ENCODE measurements around the gene AFAP1L1. TPM values are rescaled to one million over a fixed set of nuclear protein-coding genes. Genes with fewer than 3 reads are reported as not detected.

The AFAP1L1 gene
- total RNA-seq, 2 experiments from 2014 or later: not detected

GRCh38 chr5:149323621-149324205 is 52.1 kb downstream of the AFAP1L1 start:
- intact Hi-C loops (cut with micrococcal nuclease; ENCODE audit: unreplicated experiment): no loop called here

GRCh38 chr5:149324641-149325040 is 53.0 kb downstream of the AFAP1L1 start:
- ChIA-PET CTCF (ENCODE audit: unreplicated experiment) (interaction anchor here (0.6 kb wide), 1 partner anchor 99 kb away, joined by 3 read pairs; no protein-coding TSS in a partner anchor), POLR2A (interaction anchor here (0.8 to 1.9 kb wide), 3 partner anchors 10 to 28 kb away, joined by 3 to 15 read pairs (median 8); partner anchors contain the start of gene GRPEL2)
- Histone ChIP-seq H4K20me1 (ENCODE audit: insufficient read depth, low read length) (no peaks in the 10 kb centered on the region), H3K36me3 (ENCODE audit: insufficient read depth, low read length) (no peaks in the 10 kb centered on the region), H3K4me2 (ENCODE audit: low read length) (no peak overlapping the region), H3K4me1 (ENCODE audit: insufficient read depth, low read length, poor library complexity, severe bottlenecking) (no peaks in the 10 kb centered on the region), H3K27ac (ENCODE audit: low read depth, low read length, poor library complexity, severe bottlenecking) (no peak overlapping the region), H3K9me3 (ENCODE audit: low read length) (peaks cover 3% of the 10 kb centered on the region; the same call in 1 of the 2 replicates), H3K4me3 (ENCODE audit: low read depth, low read length, poor library complexity, severe bottlenecking) (no peak overlapping the region), H3K79me2 (ENCODE audit: insufficient read depth, low read depth, low read length) (no peaks in the 10 kb centered on the region), H3K9me2 (ENCODE audit: insufficient read depth, low read length) (no peaks in the 10 kb centered on the region), H2AFZ (ENCODE audit: low read length) (no peak overlapping the region)
- no peak for TF ChIP-seq EZH2phosphoT487 (IDR thresholded peaks at IDR 0.05; ENCODE audit: borderline replicate concordance, low read depth, low read length)
- TF ChIP-seq CTCF (conservative IDR thresholded peaks at IDR 0.05; ENCODE audit: low read length): no peak
- intact Hi-C loops (cut with micrococcal nuclease; ENCODE audit: unreplicated experiment): no loop called here
- no peak for DNase-seq (ENCODE audit: low spot score)
- BruUV-seq (replicated peaks): no TSS peak

More at GRCh38 chr5:149323621-149324205, 52.1 kb downstream of the AFAP1L1 start:
- H3K4me3 ChIP-seq (ENCODE audit: low read depth, low read length, poor library complexity, severe bottlenecking): no peak overlapping the region
- no peaks in the 10 kb centered on the region for H3K36me3 ChIP-seq (ENCODE audit: insufficient read depth, low read length)
- no peak overlapping the region for H3K4me2 ChIP-seq (ENCODE audit: low read length)
- CTCF ChIA-PET (ENCODE audit: unreplicated experiment): no interaction called here
- no TSS peak for BruUV-seq (replicated peaks)
- H3K9me2 ChIP-seq (ENCODE audit: insufficient read depth, low read length): no peaks in the 10 kb centered on the region
- H4K20me1 ChIP-seq (ENCODE audit: insufficient read depth, low read length): no peaks in the 10 kb centered on the region
- TF ChIP-seq EZH2phosphoT487 (IDR thresholded peaks at IDR 0.05; ENCODE audit: borderline replicate concordance, low read depth, low read length): no peak
- TF ChIP-seq CTCF (conservative IDR thresholded peaks at IDR 0.05; ENCODE audit: low read length): no peak
- H3K9me3 ChIP-seq (ENCODE audit: low read length): peaks cover 3% of the 10 kb centered on the region; the same call in 1 of the 2 replicates
- H3K27ac ChIP-seq (ENCODE audit: low read depth, low read length, poor library complexity, severe bottlenecking): no peak overlapping the region
- no peaks in the 10 kb centered on the region for H3K79me2 ChIP-seq (ENCODE audit: insufficient read depth, low read depth, low read length)
- DNase-seq (ENCODE audit: low spot score): no peak
- H2AFZ ChIP-seq (ENCODE audit: low read length): no peak overlapping the region
- H3K4me1 ChIP-seq (ENCODE audit: insufficient read depth, low read length, poor library complexity, severe bottlenecking): no peaks in the 10 kb centered on the region
- POLR2A ChIA-PET: interaction anchor here (0.8 to 1.9 kb wide), 8 partner anchors 8 to 48 kb away, joined by 3 to 8 read pairs (median 4); partner anchors contain the start of gene GRPEL2

- ChIA-PET CTCF (ENCODE audit: unreplicated experiment) (interaction anchor here (0.6 kb wide), 1 partner anchor 99 kb away, joined by 3 read pairs; no protein-coding TSS in a partner anchor), POLR2A (interaction anchor here (0.8 to 0.9 kb wide), 2 partner anchors 9 to 28 kb away, joined by 3 to 15 read pairs; no protein-coding TSS in a partner anchor)
- peaks cover 3% of the 10 kb centered on the region; the same call in 1 of the 2 replicates for H3K9me3 ChIP-seq (ENCODE audit: low read length)
- no peaks in the 10 kb centered on the region for H3K9me2 ChIP-seq (ENCODE audit: insufficient read depth, low read length)
- no peak overlapping the region for H3K27ac ChIP-seq (ENCODE audit: low read depth, low read length, poor library complexity, severe bottlenecking)
- no peak overlapping the region for H2AFZ ChIP-seq (ENCODE audit: low read length)
- no peaks in the 10 kb centered on the region for H4K20me1 ChIP-seq (ENCODE audit: insufficient read depth, low read length)
- intact Hi-C loops (cut with micrococcal nuclease; ENCODE audit: unreplicated experiment): no loop called here
- BruUV-seq (replicated peaks): no TSS peak
- no peak for TF ChIP-seq EZH2phosphoT487 (IDR thresholded peaks at IDR 0.05; ENCODE audit: borderline replicate concordance, low read depth, low read length)
- H3K4me1 ChIP-seq (ENCODE audit: insufficient read depth, low read length, poor library complexity, severe bottlenecking): no peaks in the 10 kb centered on the region
- H3K36me3 ChIP-seq (ENCODE audit: insufficient read depth, low read length): no peaks in the 10 kb centered on the region
- no peak for DNase-seq (ENCODE audit: low spot score)
- no peaks in the 10 kb centered on the region for H3K79me2 ChIP-seq (ENCODE audit: insufficient read depth, low read depth, low read length)
- no peak overlapping the region for H3K4me3 ChIP-seq (ENCODE audit: low read depth, low read length, poor library complexity, severe bottlenecking)
- no peak overlapping the region for H3K4me2 ChIP-seq (ENCODE audit: low read length)
These were observed 53.6 kb downstream of the AFAP1L1 start for GRCh38 chr5:149325166-149325735.

All from OCI-LY7 (cell line).